GM06990 (cell line): Measurements from ENCODE around the gene HLA-DMB.

Source experiments
- DNase-seq: peaks from one replicate; pipeline ENCODE4 v3.0.0-alpha.2; 2011; ENCODE audit not compliant: insufficient read length; ENCODE audit errors: extremely low read depth
- H3K27me3 ChIP-seq: replicated peaks from 2 replicates; pipeline ENCODE4 v1.6.0; 2011; ENCODE audit warnings: low read length; ENCODE audit not compliant: control insufficient read depth, insufficient read depth
- H3K36me3 ChIP-seq: 2 replicates; pipeline ENCODE4 v1.5.1; 2011; ENCODE audit warnings: low read length; ENCODE audit not compliant: control insufficient read depth, insufficient read depth
- H3K4me3 ChIP-seq: replicated peaks from 2 replicates; pipeline ENCODE4 v1.5.1; 2011; ENCODE audit warnings: low read depth, mild to moderate bottlenecking, control low read depth, low read length
- TF ChIP-seq, protein P1 (sequence below): IDR thresholded peaks from 2 replicates; pipeline ENCODE4 v1.5.1; 2011; ENCODE audit warnings: low read length, control low read depth, mild to moderate bottlenecking, inconsistent platforms; ENCODE audit not compliant: insufficient read depth, poor library complexity, severe bottlenecking

HLA-DMB gene

DNA sequence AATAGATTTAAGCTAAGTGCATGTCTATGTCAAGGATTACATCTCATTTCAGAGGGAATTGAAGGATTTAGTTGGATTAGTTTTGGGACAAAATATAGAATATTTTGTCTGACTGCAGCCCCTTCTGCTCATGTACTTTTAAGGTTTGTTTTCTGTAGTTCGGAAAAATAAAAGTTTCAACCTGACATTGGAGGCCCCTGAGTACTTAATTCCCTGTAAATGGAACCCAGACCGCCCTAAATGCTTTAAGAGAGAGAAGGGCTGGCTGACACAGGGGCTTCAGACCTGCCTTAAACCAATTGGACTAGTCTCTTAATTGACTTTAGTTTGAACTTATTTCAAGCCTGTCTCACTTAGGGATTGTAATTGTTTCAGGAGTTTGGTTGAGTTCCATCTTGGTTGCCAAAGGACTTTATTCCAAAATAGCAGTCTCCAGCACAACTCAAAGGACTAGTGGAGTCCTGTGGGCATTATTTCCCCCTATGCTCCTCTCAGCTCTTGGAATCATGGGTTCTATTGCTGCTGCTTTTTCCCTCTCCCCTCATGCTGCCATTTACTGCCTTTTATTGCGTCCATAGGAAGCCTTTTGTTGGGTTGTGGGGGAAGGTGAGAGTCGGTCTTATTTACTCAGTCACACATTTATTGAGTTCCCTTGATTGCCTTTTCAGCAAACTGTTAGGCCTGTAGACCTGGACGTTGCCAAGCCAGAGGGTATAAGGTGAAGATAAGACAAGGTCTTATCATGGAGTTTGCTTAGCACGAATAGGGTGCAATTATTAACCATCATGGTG is 42.1 kb upstream of the HLA-DMB start:
- Histone ChIP-seq H3K4me3 (no peak overlapping the region), H3K36me3 (peaks cover 35% of the 10 kb centered on the region), H3K27me3 (no peaks in the 10 kb centered on the region)
- DNase-seq = no peak
- TF ChIP-seq, protein P1, sequence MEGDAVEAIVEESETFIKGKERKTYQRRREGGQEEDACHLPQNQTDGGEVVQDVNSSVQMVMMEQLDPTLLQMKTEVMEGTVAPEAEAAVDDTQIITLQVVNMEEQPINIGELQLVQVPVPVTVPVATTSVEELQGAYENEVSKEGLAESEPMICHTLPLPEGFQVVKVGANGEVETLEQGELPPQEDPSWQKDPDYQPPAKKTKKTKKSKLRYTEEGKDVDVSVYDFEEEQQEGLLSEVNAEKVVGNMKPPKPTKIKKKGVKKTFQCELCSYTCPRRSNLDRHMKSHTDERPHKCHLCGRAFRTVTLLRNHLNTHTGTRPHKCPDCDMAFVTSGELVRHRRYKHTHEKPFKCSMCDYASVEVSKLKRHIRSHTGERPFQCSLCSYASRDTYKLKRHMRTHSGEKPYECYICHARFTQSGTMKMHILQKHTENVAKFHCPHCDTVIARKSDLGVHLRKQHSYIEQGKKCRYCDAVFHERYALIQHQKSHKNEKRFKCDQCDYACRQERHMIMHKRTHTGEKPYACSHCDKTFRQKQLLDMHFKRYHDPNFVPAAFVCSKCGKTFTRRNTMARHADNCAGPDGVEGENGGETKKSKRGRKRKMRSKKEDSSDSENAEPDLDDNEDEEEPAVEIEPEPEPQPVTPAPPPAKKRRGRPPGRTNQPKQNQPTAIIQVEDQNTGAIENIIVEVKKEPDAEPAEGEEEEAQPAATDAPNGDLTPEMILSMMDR = no peak

GRCh38 chr6:32982084-32982701 is 41.4 kb upstream of the HLA-DMB start:
- no peaks in the 10 kb centered on the region for H3K27me3 ChIP-seq
- DNase-seq = no peak
- H3K4me3 ChIP-seq = no peak overlapping the region
- TF ChIP-seq, protein P1 = no peak
- peaks cover 42% of the 10 kb centered on the region for H3K36me3 ChIP-seq

DNA sequence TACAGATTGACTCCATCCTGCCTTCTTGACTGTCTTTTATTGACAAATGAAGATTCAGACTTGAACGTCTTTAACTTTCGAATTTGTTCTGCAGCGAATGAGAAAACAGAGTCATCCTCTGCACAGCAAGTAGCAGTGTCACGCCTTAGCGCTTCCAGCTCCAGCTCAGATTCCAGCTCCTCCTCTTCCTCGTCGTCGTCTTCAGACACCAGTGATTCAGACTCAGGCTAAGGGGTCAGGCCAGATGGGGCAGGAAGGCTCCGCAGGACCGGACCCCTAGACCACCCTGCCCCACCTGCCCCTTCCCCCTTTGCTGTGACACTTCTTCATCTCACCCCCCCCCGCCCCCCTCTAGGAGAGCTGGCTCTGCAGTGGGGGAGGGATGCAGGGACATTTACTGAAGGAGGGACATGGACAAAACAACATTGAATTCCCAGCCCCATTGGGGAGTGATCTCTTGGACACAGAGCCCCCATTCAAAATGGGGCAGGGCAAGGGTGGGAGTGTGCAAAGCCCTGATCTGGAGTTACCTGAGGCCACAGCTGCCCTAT is 39.7 kb upstream of the HLA-DMB start:
- no peak for DNase-seq
- Histone ChIP-seq H3K27me3 (no peaks in the 10 kb centered on the region), H3K4me3 (no peak overlapping the region), H3K36me3 (peaks cover 56% of the 10 kb centered on the region)
- TF ChIP-seq, protein P1 = no peak

- TF ChIP-seq, protein P1 = no peak
- Histone ChIP-seq H3K36me3 (peaks cover 59% of the 10 kb centered on the region), H3K4me3 (no peak overlapping the region), H3K27me3 (no peaks in the 10 kb centered on the region)
- DNase-seq = no peak
These were observed 39.1 kb upstream of the HLA-DMB start for GRCh38 chr6:32979720-32980487.

- H3K4me3 ChIP-seq = no peak overlapping the region
- DNase-seq = no peak
- no peaks in the 10 kb centered on the region for H3K27me3 ChIP-seq
- H3K36me3 ChIP-seq = peaks cover 71% of the 10 kb centered on the region
- TF ChIP-seq, protein P1 = no peak
These were observed 37.1 kb upstream of the HLA-DMB start for GRCh38 chr6:32977953-32978324.
